Measurements from ENCODE around the gene MRM1. TPM values are rescaled to one million over a fixed set of nuclear protein-coding genes. Genes with fewer than 3 reads are reported as not detected.

Gene MRM1
- total and polyA plus RNA-seq, 9 of the 15 experiments (the other 6 are each of a cell fraction or from before 2014, with no cell fraction given): 0.61 to 28.4 (median 21.5) TPM

DNA sequence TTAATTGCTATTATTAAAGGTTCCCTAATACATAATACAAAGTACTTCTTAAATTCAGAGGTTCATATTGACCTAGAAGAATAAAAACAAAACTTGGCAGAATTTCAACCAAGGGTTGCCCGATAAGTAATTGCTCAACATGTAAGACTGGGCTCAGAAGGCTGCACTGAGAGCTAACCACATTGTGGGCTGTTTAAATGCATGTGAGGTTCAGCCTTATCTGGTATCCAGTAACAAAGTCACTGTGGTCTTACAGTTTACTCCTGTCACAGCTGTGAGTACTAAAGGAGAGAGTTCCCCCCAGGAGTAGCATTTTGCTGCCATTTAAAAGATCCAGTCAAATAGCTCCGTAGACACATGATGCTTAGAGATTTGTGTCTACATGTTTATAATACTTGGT, 11.3 kb upstream of the MRM1 start (continued):
- TF ChIP-seq TSHZ1 (CRISPR knock-in tag; IDR thresholded peaks at IDR 0.05): no peak
- TF ChIP-seq, protein P1, sequence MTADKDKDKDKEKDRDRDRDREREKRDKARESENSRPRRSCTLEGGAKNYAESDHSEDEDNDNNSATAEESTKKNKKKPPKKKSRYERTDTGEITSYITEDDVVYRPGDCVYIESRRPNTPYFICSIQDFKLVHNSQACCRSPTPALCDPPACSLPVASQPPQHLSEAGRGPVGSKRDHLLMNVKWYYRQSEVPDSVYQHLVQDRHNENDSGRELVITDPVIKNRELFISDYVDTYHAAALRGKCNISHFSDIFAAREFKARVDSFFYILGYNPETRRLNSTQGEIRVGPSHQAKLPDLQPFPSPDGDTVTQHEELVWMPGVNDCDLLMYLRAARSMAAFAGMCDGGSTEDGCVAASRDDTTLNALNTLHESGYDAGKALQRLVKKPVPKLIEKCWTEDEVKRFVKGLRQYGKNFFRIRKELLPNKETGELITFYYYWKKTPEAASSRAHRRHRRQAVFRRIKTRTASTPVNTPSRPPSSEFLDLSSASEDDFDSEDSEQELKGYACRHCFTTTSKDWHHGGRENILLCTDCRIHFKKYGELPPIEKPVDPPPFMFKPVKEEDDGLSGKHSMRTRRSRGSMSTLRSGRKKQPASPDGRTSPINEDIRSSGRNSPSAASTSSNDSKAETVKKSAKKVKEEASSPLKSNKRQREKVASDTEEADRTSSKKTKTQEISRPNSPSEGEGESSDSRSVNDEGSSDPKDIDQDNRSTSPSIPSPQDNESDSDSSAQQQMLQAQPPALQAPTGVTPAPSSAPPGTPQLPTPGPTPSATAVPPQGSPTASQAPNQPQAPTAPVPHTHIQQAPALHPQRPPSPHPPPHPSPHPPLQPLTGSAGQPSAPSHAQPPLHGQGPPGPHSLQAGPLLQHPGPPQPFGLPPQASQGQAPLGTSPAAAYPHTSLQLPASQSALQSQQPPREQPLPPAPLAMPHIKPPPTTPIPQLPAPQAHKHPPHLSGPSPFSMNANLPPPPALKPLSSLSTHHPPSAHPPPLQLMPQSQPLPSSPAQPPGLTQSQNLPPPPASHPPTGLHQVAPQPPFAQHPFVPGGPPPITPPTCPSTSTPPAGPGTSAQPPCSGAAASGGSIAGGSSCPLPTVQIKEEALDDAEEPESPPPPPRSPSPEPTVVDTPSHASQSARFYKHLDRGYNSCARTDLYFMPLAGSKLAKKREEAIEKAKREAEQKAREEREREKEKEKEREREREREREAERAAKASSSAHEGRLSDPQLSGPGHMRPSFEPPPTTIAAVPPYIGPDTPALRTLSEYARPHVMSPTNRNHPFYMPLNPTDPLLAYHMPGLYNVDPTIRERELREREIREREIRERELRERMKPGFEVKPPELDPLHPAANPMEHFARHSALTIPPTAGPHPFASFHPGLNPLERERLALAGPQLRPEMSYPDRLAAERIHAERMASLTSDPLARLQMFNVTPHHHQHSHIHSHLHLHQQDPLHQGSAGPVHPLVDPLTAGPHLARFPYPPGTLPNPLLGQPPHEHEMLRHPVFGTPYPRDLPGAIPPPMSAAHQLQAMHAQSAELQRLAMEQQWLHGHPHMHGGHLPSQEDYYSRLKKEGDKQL (CRISPR knock-in tag; IDR thresholded peaks at IDR 0.05; ENCODE audit: borderline replicate concordance): no peak
- TF ChIP-seq ESRRA (IDR thresholded peaks at IDR 0.05; ENCODE audit: borderline replicate concordance, low read depth): peak; percentile 74; the same call in 1 of the 2 replicates
- no peak for TF ChIP-seq ZNF696 (CRISPR knock-in tag; conservative IDR thresholded peaks at IDR 0.05)
- TF ChIP-seq THRB (CRISPR knock-in tag; conservative IDR thresholded peaks at IDR 0.05): no peak
- TF ChIP-seq RAD51 (IDR thresholded peaks at IDR 0.05; ENCODE audit: borderline replicate concordance, low read depth): no peak
- TF ChIP-seq ZNF134 (CRISPR knock-in tag; conservative IDR thresholded peaks at IDR 0.05): no peak
- TF ChIP-seq DACH1 (IDR thresholded peaks at IDR 0.05; ENCODE audit: partially characterized antibody): peak; percentile 63
- no peak for TF ChIP-seq PYGO2 (tag; IDR thresholded peaks at IDR 0.05)
- TF ChIP-seq TEAD4 (IDR thresholded peaks at IDR 0.05; ENCODE audit: low read length): peak; percentile 71
- TF ChIP-seq TEAD4 (CRISPR knock-in tag; IDR thresholded peaks at IDR 0.05; ENCODE audit: borderline replicate concordance): no peak
- TF ChIP-seq ZNF699 (CRISPR knock-in tag; IDR thresholded peaks at IDR 0.05; ENCODE audit: insufficient replicate concordance): no peak
- no peak for TF ChIP-seq FOSL1 (tag; conservative IDR thresholded peaks at IDR 0.05)
- TF ChIP-seq ZBTB8A (IDR thresholded peaks at IDR 0.05; ENCODE audit: partially characterized antibody): no peak
- TF ChIP-seq ZFP36 (IDR thresholded peaks at IDR 0.05; ENCODE audit: low read depth, low read length, partially characterized antibody): no peak
- no peak for TF ChIP-seq PRMT5 (CRISPR knock-in tag; IDR thresholded peaks at IDR 0.05)
- no peak for TF ChIP-seq TAF15 (IDR thresholded peaks at IDR 0.05; ENCODE audit: low read depth, low read length)
- no peak for TF ChIP-seq ZFP30 (CRISPR knock-in tag; IDR thresholded peaks at IDR 0.05; ENCODE audit: borderline replicate concordance)
- no peak for TF ChIP-seq ZNF23 (CRISPR knock-in tag; IDR thresholded peaks at IDR 0.05)
- TF ChIP-seq CSDE1 (IDR thresholded peaks at IDR 0.05): no peak
